ENCODE data around the gene DPYSL3.

DPYSL3 gene

GRCh38 chr5:147439254-147439653 lies 70.6 kb downstream of the DPYSL3 start:
- DNase-seq (ENCODE audit: low read depth in 2 of 2) = no peak

- no peak for DNase-seq (ENCODE audit: low read depth in 2 of 2)
These were observed 72.7 kb downstream of the DPYSL3 start for GRCh38 chr5:147437161-147437596.

GRCh38 chr5:147436596-147436995 lies 73.3 kb downstream of the DPYSL3 start:
- no peak for DNase-seq (ENCODE audit: low read depth in 2 of 2)

DNA sequence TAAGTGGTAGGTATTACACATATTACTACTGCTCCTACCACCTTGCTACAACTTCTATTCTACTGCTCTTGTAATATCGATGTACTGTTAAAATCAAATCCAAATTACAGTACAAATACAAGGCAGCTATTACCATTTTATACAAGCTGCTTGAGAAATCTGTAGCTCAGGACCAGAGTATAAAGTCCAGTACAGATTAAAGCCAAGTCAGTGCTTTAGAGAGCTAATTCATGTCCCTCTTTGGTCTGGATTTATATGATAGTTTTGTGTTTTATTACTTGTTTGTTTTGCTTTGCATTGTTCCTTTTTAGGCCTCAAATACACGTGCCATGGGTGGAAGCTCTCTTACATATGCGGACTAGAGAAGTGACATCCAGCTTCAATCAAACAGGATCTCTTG lies 75.8 kb downstream of the DPYSL3 start:
- no peak for DNase-seq (ENCODE audit: low read depth in 2 of 2)

- no peak for DNase-seq (ENCODE audit: low read depth in 2 of 2)
These were observed 77.5 kb downstream of the DPYSL3 start for GRCh38 chr5:147432323-147432722.

GRCh38 chr5:147431586-147431985 lies 78.3 kb downstream of the DPYSL3 start:
- DNase-seq (ENCODE audit: low read depth in 2 of 2) = no peak

- no peak for DNase-seq (ENCODE audit: low read depth in 2 of 2)
These were observed 79.2 kb downstream of the DPYSL3 start for GRCh38 chr5:147430628-147431027.

DNA sequence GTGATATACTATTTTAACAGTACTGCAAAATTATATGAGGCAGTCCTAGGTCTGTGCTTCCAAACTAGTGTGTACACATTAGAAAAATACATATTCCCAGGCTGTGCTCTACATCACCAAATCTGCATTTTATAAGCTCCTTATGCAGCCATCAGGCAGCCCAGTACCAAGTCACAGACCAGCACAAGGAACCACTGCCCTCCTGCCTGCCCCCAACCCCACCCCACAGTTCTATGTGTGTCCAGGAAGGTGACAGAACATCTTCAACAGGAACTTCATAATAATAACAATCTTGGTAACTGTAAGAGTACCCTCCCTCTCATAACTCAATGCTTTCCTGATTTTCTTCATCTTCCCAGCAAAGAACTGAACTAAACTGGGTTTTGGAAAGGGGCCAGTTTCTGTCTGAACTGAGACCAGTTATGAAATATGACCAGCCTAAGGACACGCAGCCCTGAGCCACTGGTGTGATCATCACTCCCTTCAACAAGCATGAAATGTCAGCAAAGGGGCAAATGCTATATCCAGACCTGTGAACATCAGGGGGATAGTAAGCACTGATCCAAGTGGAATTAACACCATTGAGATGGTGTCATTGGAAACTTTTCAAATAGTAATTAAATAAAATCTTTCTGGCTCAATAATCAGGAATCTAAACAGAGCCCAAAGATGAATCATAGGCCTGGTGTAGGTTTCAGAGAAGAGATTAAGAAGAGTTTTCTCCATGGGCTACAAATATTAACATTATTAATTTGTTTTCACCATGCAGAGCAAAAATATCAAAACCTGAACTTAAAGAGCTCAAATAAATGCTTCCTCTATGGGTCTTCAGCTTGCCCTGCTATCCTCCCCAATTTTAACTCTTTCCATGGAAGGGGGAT lies 82.1 kb downstream of the DPYSL3 start:
- no peak for DNase-seq (ENCODE audit: low read depth in 2 of 2)

- DNase-seq (ENCODE audit: low read depth in 2 of 2) = no peak
These were observed 83.1 kb downstream of the DPYSL3 start for GRCh38 chr5:147426640-147427327.

GRCh38 chr5:147418613-147419012 lies 91.3 kb downstream of the DPYSL3 start:
- no peak for DNase-seq (ENCODE audit: low read depth in 2 of 2)

- no peak for DNase-seq (ENCODE audit: low read depth in 2 of 2)
These were observed 92.6 kb downstream of the DPYSL3 start for GRCh38 chr5:147417135-147417813.

DNA sequence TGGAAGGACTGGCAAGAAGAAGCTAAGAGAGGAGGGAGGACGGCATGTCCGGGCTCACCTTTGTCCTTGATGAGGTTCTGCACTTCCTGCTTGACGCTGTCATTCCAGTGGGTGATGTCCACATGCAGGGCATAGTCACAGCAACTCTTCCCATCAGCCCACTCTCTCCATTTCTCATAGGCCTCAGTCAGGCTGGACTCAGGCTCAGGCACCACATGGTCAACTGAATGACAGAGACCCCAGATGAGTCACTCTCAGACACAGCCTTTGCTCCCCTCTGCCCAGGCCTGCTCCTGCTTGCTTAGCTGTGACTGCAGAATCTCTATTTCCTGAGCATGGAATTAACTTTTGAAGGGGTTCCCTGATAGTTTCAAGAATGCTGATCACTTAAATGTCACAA lies 94.2 kb downstream of the DPYSL3 start:
- no peak for DNase-seq (ENCODE audit: low read depth in 2 of 2)

GRCh38 chr5:147413266-147413665 lies 96.6 kb downstream of the DPYSL3 start:
- no peak for DNase-seq (ENCODE audit: low read depth in 2 of 2)

- DNase-seq (ENCODE audit: low read depth in 2 of 2) = no peak
These were observed 97.3 kb downstream of the DPYSL3 start for GRCh38 chr5:147412561-147412960.

DNA sequence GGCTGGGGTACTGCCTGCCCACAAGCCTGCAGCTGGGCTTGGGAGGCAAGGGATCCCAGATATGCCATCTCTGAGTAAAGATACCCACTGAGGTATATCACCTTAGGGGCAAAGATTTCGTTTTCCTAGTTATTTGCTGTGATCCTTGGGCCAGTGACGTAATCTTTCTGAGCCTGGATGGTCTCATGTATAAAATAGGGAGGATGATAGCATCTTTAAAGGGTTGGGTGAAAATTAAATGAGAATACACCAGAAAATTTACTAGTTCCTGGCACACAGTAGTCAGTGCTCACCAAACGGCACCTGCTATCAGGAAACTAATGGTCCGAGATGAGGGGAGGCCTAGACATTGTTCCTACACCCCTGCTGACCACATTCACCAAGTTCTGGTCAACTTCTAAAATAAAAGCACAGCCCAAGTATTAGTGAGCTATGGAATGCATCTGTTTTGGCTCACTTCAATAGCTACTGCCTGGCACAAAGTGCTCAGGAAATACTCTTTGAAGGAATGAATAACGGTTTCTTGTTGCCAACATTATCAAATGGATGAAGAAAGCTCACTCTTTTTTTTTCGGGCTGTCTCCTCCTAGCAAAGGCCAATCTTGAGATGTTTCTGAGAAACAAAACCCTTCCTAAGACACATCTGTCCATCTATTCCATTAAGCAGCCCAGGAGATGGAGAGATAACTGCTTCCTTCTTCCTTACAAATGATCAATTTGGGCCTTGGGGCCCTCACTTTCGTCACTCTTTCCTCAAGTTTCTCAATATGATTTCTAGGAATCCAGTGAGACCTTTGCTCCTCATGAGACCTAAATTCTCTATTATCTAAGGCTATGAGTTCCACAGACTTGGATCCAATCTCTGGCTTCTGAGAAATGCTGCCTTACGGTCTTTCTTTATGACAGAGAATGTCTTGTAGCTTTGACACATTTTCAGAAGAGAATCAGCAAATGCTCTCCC lies 98.2 kb downstream of the DPYSL3 start:
- DNase-seq (ENCODE audit: low read depth in 2 of 2) = no peak

DNA sequence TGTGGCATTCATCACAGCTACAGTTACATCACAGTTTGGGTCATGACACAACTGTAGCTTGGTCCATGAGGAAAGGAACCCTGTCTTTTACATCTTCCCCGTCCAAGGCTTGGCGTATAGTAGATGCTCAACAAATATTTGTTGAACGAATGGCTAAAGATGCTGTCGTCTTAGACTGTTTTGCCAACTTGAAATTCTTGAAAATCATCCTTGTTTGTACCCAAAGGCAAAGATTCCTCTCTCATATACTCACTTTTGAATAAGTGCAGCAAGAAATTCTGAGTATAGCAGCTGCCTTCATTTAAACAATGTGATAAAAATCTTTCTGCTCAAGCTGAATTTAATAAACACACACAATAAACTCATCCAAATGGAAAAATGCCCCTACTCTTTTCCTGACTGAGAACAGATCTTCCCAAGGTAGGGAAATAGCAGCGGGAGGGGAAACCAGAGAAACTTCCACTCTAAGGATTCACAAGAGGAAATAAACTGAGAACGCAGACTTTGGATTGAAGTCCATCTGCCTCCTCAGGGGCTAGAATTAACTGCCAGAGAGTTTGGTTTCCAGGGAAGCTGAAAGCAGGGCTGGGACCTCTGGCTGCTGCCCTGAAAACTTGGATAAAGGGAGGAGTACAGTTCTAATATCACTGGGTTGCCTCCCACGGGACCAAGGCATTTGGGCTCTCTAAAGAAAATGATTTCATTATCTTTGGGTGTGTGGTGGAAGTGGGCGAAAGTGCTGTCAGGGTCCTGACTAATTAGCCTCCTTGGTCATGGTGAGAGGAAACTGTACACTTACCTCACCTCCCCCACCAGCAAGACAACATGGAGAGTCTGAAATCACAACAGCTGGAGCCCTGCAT lies 99.1 kb downstream of the DPYSL3 start:
- DNase-seq (ENCODE audit: low read depth in 2 of 2) = no peak

- no peak for DNase-seq (ENCODE audit: low read depth in 2 of 2)
These were observed 100.9 kb downstream of the DPYSL3 start for GRCh38 chr5:147408980-147409379.

DNA sequence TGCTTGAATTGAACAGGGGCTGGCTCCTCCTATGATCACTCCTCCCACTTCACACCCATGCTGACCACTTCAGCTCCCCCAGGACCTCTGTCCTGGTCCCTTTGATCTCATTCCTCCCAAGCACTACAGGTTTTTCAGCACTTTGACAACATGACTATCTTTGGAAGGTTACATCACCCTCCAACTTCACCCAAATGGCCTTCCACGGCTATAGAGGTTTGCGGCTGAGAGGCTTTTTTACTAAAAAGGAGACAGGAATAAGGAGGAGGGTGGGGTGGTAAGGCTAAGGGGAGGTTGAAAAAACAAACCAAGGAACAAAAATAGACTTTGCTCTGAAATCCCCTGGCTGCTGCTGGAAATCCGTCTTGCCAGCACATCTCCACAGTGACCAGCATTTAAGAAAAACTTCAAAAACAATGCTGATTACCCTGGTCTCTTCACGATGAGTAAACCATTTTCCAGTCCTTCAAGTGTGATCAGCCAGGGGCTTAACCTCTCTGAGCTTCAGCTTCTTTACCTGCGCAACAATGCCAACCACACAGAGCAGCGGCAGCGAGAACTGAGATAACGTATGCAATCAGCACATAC lies 102.7 kb downstream of the DPYSL3 start:
- DNase-seq (ENCODE audit: low read depth in 2 of 2) = no peak

- DNase-seq (ENCODE audit: low read depth in 2 of 2) = no peak
These were observed 103.2 kb downstream of the DPYSL3 start for GRCh38 chr5:147406636-147407035.

DNA sequence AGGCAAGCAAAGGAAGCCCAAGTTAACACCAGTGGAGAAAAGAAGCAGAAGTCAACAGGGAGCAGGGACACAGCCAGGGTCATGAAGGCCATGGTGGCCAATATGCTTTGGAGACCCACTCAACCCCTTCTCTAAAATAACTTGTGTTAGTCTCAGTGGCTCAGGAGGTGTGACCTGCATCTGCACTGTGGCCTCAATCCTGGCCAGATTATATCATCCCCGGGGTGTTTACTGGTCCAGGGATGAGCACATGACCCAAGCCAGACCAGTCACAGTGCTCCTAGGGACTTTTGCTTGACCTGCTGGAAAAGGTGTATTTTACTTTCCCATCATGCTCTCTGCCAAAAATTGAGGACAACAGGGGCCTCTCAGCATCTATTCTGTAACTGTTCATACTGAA lies 105.2 kb downstream of the DPYSL3 start:
- DNase-seq (ENCODE audit: low read depth in 2 of 2) = no peak
